ENCODE data around the gene TBC1D9B.

DNA sequence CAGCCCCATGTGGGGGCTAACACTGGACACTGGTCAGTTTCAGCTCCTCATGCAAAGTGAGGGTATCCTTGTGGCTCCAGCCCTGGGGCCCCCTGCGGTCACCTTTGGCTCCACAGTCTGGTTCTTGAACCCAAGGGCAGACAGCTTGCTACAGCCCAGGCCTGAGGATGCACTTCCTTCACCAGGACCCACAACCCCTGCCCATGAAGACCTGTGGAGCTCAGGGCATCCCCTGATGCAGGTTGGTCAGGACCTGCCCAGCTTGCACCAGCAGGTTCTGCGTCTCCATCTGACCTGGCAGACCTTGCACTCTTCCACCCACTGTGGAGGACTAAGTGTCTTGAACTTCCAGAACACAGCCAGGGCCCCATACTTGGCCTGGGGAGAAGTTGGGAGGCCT is 45.4 kb downstream of the TBC1D9B start:
- TF ChIP-seq, protein P1, sequence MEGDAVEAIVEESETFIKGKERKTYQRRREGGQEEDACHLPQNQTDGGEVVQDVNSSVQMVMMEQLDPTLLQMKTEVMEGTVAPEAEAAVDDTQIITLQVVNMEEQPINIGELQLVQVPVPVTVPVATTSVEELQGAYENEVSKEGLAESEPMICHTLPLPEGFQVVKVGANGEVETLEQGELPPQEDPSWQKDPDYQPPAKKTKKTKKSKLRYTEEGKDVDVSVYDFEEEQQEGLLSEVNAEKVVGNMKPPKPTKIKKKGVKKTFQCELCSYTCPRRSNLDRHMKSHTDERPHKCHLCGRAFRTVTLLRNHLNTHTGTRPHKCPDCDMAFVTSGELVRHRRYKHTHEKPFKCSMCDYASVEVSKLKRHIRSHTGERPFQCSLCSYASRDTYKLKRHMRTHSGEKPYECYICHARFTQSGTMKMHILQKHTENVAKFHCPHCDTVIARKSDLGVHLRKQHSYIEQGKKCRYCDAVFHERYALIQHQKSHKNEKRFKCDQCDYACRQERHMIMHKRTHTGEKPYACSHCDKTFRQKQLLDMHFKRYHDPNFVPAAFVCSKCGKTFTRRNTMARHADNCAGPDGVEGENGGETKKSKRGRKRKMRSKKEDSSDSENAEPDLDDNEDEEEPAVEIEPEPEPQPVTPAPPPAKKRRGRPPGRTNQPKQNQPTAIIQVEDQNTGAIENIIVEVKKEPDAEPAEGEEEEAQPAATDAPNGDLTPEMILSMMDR (IDR thresholded peaks at IDR 0.05; ENCODE audit: poor library complexity): no peak
- no peak for TF ChIP-seq EZH2 (IDR thresholded peaks at IDR 0.05; ENCODE audit: borderline replicate concordance)

All from hepatocyte (in vitro differentiated cells).